Sigmoid colon (tissue), 4 donors: ENCODE data around the gene MAST4.

Source experiments
- CTCF ChIP-seq, 4 experiments: fragments of 450-650 bp in 3 of 4; fragments of 200-600 bp in 1 of 4; IDR thresholded peaks; one replicate each; pipeline ENCODE4 v1.5.1; 2016 to 2019; ENCODE audit warnings: antibody characterized with exemption in 4 of 4, mild to moderate bottlenecking in 3 of 4, moderate library complexity in 2 of 4
- EP300 ChIP-seq, 4 donors: sonication (generic); formaldehyde crosslinking; IDR thresholded peaks; one replicate each; pipeline ENCODE4 v1.6.1; 2017; ENCODE audit warnings: antibody characterized with exemption in 4 of 4
- POLR2A ChIP-seq, 2 donors: fragments of 450-650 bp; IDR thresholded peaks; one replicate each; pipeline ENCODE4 v1.6.1; 2016; ENCODE audit warnings: antibody characterized with exemption in 2 of 2, mild to moderate bottlenecking in 2 of 2, moderate library complexity in 2 of 2
- POLR2AphosphoS5 ChIP-seq, 4 donors: sonication (generic); formaldehyde crosslinking; IDR thresholded peaks; one replicate each; pipeline ENCODE4 v1.6.1; 2017; ENCODE audit warnings: antibody characterized with exemption in 4 of 4

- TF ChIP-seq CTCF (IDR thresholded peaks at IDR 0.05): no peak
- TF ChIP-seq POLR2A (IDR thresholded peaks at IDR 0.05): no peak
- no peak for TF ChIP-seq EP300 (IDR thresholded peaks at IDR 0.05)
- TF ChIP-seq POLR2AphosphoS5 (IDR thresholded peaks at IDR 0.05): no peak
Observed at GRCh38 chr5:66891184-66891925, 295.2 kb downstream of the MAST4 start.
